Skeletal muscle tissue (tissue), 4 donors: Measurements from ENCODE around the gene JPH4. TPM values are rescaled to one million over a fixed set of nuclear protein-coding genes. Genes with fewer than 3 reads are reported as not detected.

ENCODE experiments used
- H3K27ac ChIP-seq: one replicate; pipeline ENCODE4 v1.7.0; 2013; ENCODE audit warnings: mild to moderate bottlenecking, low read depth, low read length, inconsistent platforms
- H3K27me3 ChIP-seq, 3 donors: one replicate each; pipeline ENCODE4 v1.7.0; 2013; ENCODE audit warnings: low read length in 3 of 3; ENCODE audit not compliant: control insufficient read depth in 3 of 3, insufficient read depth in 3 of 3
- H3K36me3 ChIP-seq, 3 donors: one replicate each; pipeline ENCODE4 v1.7.0; 2013; ENCODE audit warnings: low read length in 3 of 3; ENCODE audit not compliant: control insufficient read depth in 3 of 3, insufficient read depth in 3 of 3
- H3K4me1 ChIP-seq, 3 donors: one replicate each; pipeline ENCODE4 v1.7.0; 2013; ENCODE audit warnings: low read length in 3 of 3, mild to moderate bottlenecking in 3 of 3; ENCODE audit not compliant: control insufficient read depth in 3 of 3, insufficient read depth in 3 of 3
- H3K4me3 ChIP-seq, 3 donors: one replicate each; pipeline ENCODE4 v1.7.0; 2013; ENCODE audit warnings: low read length in 3 of 3
- H3K9ac ChIP-seq, 3 donors: one replicate each; pipeline ENCODE4 v1.7.0; 2013; ENCODE audit warnings: low read length in 3 of 3, mild to moderate bottlenecking in 3 of 3, moderate library complexity in 2 of 3, low read depth in 1 of 3
- H3K9me3 ChIP-seq, 3 donors: one replicate each; pipeline ENCODE4 v1.7.0; 2013; ENCODE audit warnings: low read length in 3 of 3; ENCODE audit not compliant: control insufficient read depth in 3 of 3
- total RNA-seq: library from RNA; depleted of rRNA; stranded (reverse); fragments of >200 nt; gene quantifications from one replicate; pipeline ENCODE4 v1.2.3, GENCODE V29; 2014
- donor health status: Osteomylitis.

Gene JPH4
- total RNA-seq, 1 donor from 2014 or later, result 1.0 TPM

GRCh38 chr14:23566112-23566777, 12.3 kb downstream of the JPH4 start:
- Histone ChIP-seq H3K4me3 (peak overlapping the region in 1 of 3 donors; percentile 83), H3K27ac (no peak overlapping the region)

GRCh38 chr14:23565626-23566025, 13.0 kb downstream of the JPH4 start:
- H3K27ac ChIP-seq, result no peak overlapping the region
- peaks cover 0 to 4% (median 3%) of the 10 kb centered on the region in 3 donors for H3K36me3 ChIP-seq
- H3K9me3 ChIP-seq, result no peaks in the 10 kb centered on the region
- H3K4me1 ChIP-seq, result peaks cover 7 to 24% (median 21%) of the 10 kb centered on the region in 3 donors
- H3K27me3 ChIP-seq, result peaks cover under 1 to 5% (median 2%) of the 10 kb centered on the region in 3 donors
- no peak overlapping the region for H3K9ac ChIP-seq
- H3K4me3 ChIP-seq, result no peak overlapping the region

More at GRCh38 chr14:23566112-23566777, 12.3 kb downstream of the JPH4 start:
- peaks cover 7 to 22% (median 21%) of the 10 kb centered on the region in 3 donors for H3K4me1 ChIP-seq
- H3K36me3 ChIP-seq, result peaks cover 0 to 4% (median 3%) of the 10 kb centered on the region in 3 donors
- peaks cover 2 to 7% (median 5%) of the 10 kb centered on the region in 3 donors for H3K27me3 ChIP-seq
- no peaks in the 10 kb centered on the region for H3K9me3 ChIP-seq
- H3K9ac ChIP-seq, result peak overlapping the region in 1 of 3 donors; percentile 76

GRCh38 chr14:23564876-23565275, 13.7 kb downstream of the JPH4 start:
- Histone ChIP-seq H3K4me1 (peaks cover 7 to 24% (median 21%) of the 10 kb centered on the region in 3 donors), H3K27ac (no peak overlapping the region), H3K9me3 (no peaks in the 10 kb centered on the region), H3K4me3 (no peak overlapping the region), H3K27me3 (peaks cover 0 to 5% (median 2%) of the 10 kb centered on the region in 3 donors), H3K36me3 (peaks cover 3 to 7% (median 7%) of the 10 kb centered on the region in 3 donors), H3K9ac (no peak overlapping the region)

GRCh38 chr14:23564181-23564812, 14.3 kb downstream of the JPH4 start:
- H3K27me3 ChIP-seq, result peaks cover 0 to 5% (median 2%) of the 10 kb centered on the region in 3 donors
- peaks cover 4 to 13% (median 11%) of the 10 kb centered on the region in 3 donors for H3K36me3 ChIP-seq
- no peak overlapping the region for H3K4me3 ChIP-seq
- H3K9ac ChIP-seq, result peak overlapping the region in 1 of 3 donors; percentile 6
- no peaks in the 10 kb centered on the region for H3K9me3 ChIP-seq
- no peak overlapping the region for H3K27ac ChIP-seq
- H3K4me1 ChIP-seq, result peaks cover 7 to 24% (median 21%) of the 10 kb centered on the region in 3 donors

GRCh38 chr14:23563473-23564180, 15.0 kb downstream of the JPH4 start:
- Histone ChIP-seq H3K4me1 (peaks cover 7 to 24% (median 21%) of the 10 kb centered on the region in 3 donors), H3K4me3 (no peak overlapping the region), H3K27me3 (peaks cover 0 to 5% (median 2%) of the 10 kb centered on the region in 3 donors), H3K36me3 (peaks cover 8 to 19% (median 18%) of the 10 kb centered on the region in 3 donors), H3K9me3 (no peaks in the 10 kb centered on the region), H3K9ac (peak overlapping the region in 2 of 3 donors; percentile 6 to 40), H3K27ac (no peak overlapping the region)

- H3K9me3 ChIP-seq, result no peaks in the 10 kb centered on the region
- peaks cover 13 to 21% (median 19%) of the 10 kb centered on the region in 3 donors for H3K36me3 ChIP-seq
- H3K27ac ChIP-seq, result no peak overlapping the region
- H3K27me3 ChIP-seq, result peaks cover 0 to 5% (median 2%) of the 10 kb centered on the region in 3 donors
- no peak overlapping the region for H3K4me3 ChIP-seq
- H3K4me1 ChIP-seq, result peaks cover 11 to 26% (median 24%) of the 10 kb centered on the region in 3 donors
- H3K9ac ChIP-seq, result peak overlapping the region in 1 of 3 donors; percentile 16
Observed at GRCh38 chr14:23562822-23563472, 15.6 kb downstream of the JPH4 start.

GRCh38 chr14:23561873-23562821, 16.4 kb downstream of the JPH4 start:
- no peak overlapping the region for H3K4me3 ChIP-seq
- peak overlapping the region in 2 of 3 donors; percentile 50 to 53 for H3K9ac ChIP-seq
- H3K36me3 ChIP-seq, result peaks cover 13 to 21% (median 19%) of the 10 kb centered on the region in 3 donors

GRCh38 chr14:23561259-23561658, 17.3 kb downstream of the JPH4 start:
- Histone ChIP-seq H3K27ac (no peak overlapping the region), H3K9ac (peak overlapping the region in 2 of 3 donors; percentile 50 to 53), H3K9me3 (no peaks in the 10 kb centered on the region), H3K4me3 (no peak overlapping the region), H3K36me3 (peaks cover 13 to 21% (median 19%) of the 10 kb centered on the region in 3 donors), H3K4me1 (peaks cover 20 to 32% (median 28%) of the 10 kb centered on the region in 3 donors), H3K27me3 (peaks cover 0 to 5% (median 0%) of the 10 kb centered on the region in 3 donors)

More at GRCh38 chr14:23561873-23562821, 16.4 kb downstream of the JPH4 start:
- Histone ChIP-seq H3K27me3 (peaks cover 0 to 5% (median 2%) of the 10 kb centered on the region in 3 donors), H3K9me3 (no peaks in the 10 kb centered on the region), H3K27ac (no peak overlapping the region), H3K4me1 (peaks cover 18 to 30% (median 26%) of the 10 kb centered on the region in 3 donors)
